Testis (tissue), 2 donors: ENCODE measurements around the gene TMEM222.

ENCODE experiments used
- CTCF ChIP-seq, 3 experiments: fragments of 450-650 bp in 2 of 3; fragments of 200-600 bp in 1 of 3; sonication (generic) in 1 of 3; IDR thresholded peaks; one replicate each; pipeline ENCODE4 v1.5.1; 2016 to 2019; ENCODE audit warnings: antibody characterized with exemption in 3 of 3, mild to moderate bottlenecking in 2 of 3, moderate library complexity in 1 of 3
- POLR2A ChIP-seq: fragments of 450-650 bp; IDR thresholded peaks from one replicate; pipeline ENCODE4 v1.6.1; 2017; ENCODE audit warnings: antibody characterized with exemption, mild to moderate bottlenecking, moderate library complexity

- TF ChIP-seq CTCF (IDR thresholded peaks at IDR 0.05), result no peak
- no peak for TF ChIP-seq POLR2A
Observed at GRCh38 chr1:27314169-27314568, 7.8 kb upstream of the TMEM222 start.
